Lower lobe of right lung (tissue), 2 donors: ENCODE data around the gene WDR62. TPM values are rescaled to one million over a fixed set of nuclear protein-coding genes. Genes with fewer than 3 reads are reported as not detected.

Source experiments
- ATAC-seq, 2 donors: fragments of 200-7000 bp; cut with Tn5 transposase; one replicate each; pipeline ENCODE4 v1.9.1; 2020 to 2022; ENCODE audit warnings: mild to moderate bottlenecking in 2 of 2, moderate library complexity in 2 of 2
- DNase-seq: peaks from one replicate; pipeline ENCODE4 v3.0.0-alpha.2; 2020
- H3K27ac ChIP-seq: fragments of 200-600 bp; one replicate; pipeline ENCODE4 v1.8.0; 2022
- H3K27me3 ChIP-seq: fragments of 200-600 bp; one replicate; pipeline ENCODE4 v1.8.0; 2022; ENCODE audit warnings: low read depth
- H3K36me3 ChIP-seq: fragments of 200-600 bp; one replicate; pipeline ENCODE4 v1.8.0; 2022; ENCODE audit warnings: mild to moderate bottlenecking
- H3K4me1 ChIP-seq: fragments of 200-600 bp; one replicate; pipeline ENCODE4 v1.8.0; 2022
- H3K4me3 ChIP-seq: fragments of 200-600 bp; one replicate; pipeline ENCODE4 v1.8.0; 2022; ENCODE audit warnings: mild to moderate bottlenecking
- H3K9me3 ChIP-seq: fragments of 200-600 bp; one replicate; pipeline ENCODE4 v1.8.0; 2022
- CTCF ChIP-seq: fragments of 200-600 bp; IDR thresholded peaks from one replicate; pipeline ENCODE4 v1.8.0; 2022; ENCODE audit warnings: antibody characterized with exemption, mild to moderate bottlenecking
- intact Hi-C: fragments of 100-400 bp; cut with DNase I; formaldehyde crosslinking; loops from one replicate; pipeline ENCODE4 v1.11.0; 2022
- total RNA-seq: library from RNA; stranded (reverse); fragmentation: NEBNext Ultra II Directional; extraction: Animal tissue kit (Norgen Biotek cat#: 25700); gene quantifications from one replicate; pipeline ENCODE4 v1.2.1, GENCODE V29; 2021
- donor health status: DM: no; HTN: yes; CAD: no; lungs with severe emphysema.

Gene WDR62
- total RNA-seq, 1 donor from 2014 or later: 1.3 TPM

GRCh38 chr19:36046443-36047050, 8.2 kb upstream of the WDR62 start:
- Histone ChIP-seq H3K27me3 (no peaks in the 10 kb centered on the region), H3K4me1 (no peaks in the 10 kb centered on the region), H3K9me3 (no peaks in the 10 kb centered on the region), H3K4me3 (no peak overlapping the region), H3K27ac (no peak overlapping the region), H3K36me3 (no peaks in the 10 kb centered on the region)
- ATAC-seq (no peak), DNase-seq (no peak)
- intact Hi-C loops: no loop called here
- TF ChIP-seq CTCF: no peak

- no peak for TF ChIP-seq CTCF
- peaks cover 2% of the 10 kb centered on the region for H3K4me1 ChIP-seq
- no peaks in the 10 kb centered on the region for H3K9me3 ChIP-seq
- DNase-seq (no peak), ATAC-seq (no peak)
- intact Hi-C loops: no loop called here
- H3K36me3 ChIP-seq: no peaks in the 10 kb centered on the region
- H3K27me3 ChIP-seq: no peaks in the 10 kb centered on the region
- no peak overlapping the region for H3K4me3 ChIP-seq
- H3K27ac ChIP-seq: no peak overlapping the region
Observed at GRCh38 chr19:36047835-36048234, 6.9 kb upstream of the WDR62 start.

- Histone ChIP-seq H3K9me3 (no peaks in the 10 kb centered on the region), H3K27me3 (no peaks in the 10 kb centered on the region), H3K4me3 (no peak overlapping the region), H3K36me3 (no peaks in the 10 kb centered on the region), H3K4me1 (peaks cover 9% of the 10 kb centered on the region), H3K27ac (no peak overlapping the region)
- no peak for TF ChIP-seq CTCF
- ATAC-seq (no peak), DNase-seq (no peak)
- intact Hi-C loops: no loop called here
Observed at GRCh38 chr19:36049080-36049698, 5.5 kb upstream of the WDR62 start.

GRCh38 chr19:36051236-36051635, 3.5 kb upstream of the WDR62 start:
- Histone ChIP-seq H3K4me3 (no peak overlapping the region), H3K36me3 (no peaks in the 10 kb centered on the region), H3K4me1 (peaks cover 20% of the 10 kb centered on the region), H3K27ac (no peak overlapping the region), H3K9me3 (no peaks in the 10 kb centered on the region), H3K27me3 (no peaks in the 10 kb centered on the region)
- ATAC-seq (no peak), DNase-seq (no peak)
- no peak for TF ChIP-seq CTCF
- intact Hi-C loops: no loop called here

GRCh38 chr19:36051637-36052036, 3.1 kb upstream of the WDR62 start:
- TF ChIP-seq CTCF: no peak
- H3K36me3 ChIP-seq: no peaks in the 10 kb centered on the region
- DNase-seq: no peak
- H3K27me3 ChIP-seq: no peaks in the 10 kb centered on the region
- no peaks in the 10 kb centered on the region for H3K9me3 ChIP-seq
- ATAC-seq: no peak
- intact Hi-C loops: no loop called here
- H3K4me3 ChIP-seq: no peak overlapping the region
- H3K27ac ChIP-seq: no peak overlapping the region
- H3K4me1 ChIP-seq: peaks cover 20% of the 10 kb centered on the region
